GM21423 (cell line): ENCODE results near the gene SLC22A16.
"Not testable (repeated sequence)": the region's sequence is repeated elsewhere in the genome, so short reads cannot be mapped to it uniquely, and the experiment has no call there.

Experiments
- ATAC-seq: cut with Tn5 transposase; IDR thresholded peaks from one replicate; pipeline ENCODE4 v1.9.1; 2021; ENCODE audit warnings: mild to moderate bottlenecking, moderate library complexity; ENCODE audit not compliant: unreplicated experiment

The SLC22A16 gene

GRCh38 chr6:110491644-110492317, 15.4 kb upstream of the SLC22A16 start:
- ATAC-seq, result no peak

DNA sequence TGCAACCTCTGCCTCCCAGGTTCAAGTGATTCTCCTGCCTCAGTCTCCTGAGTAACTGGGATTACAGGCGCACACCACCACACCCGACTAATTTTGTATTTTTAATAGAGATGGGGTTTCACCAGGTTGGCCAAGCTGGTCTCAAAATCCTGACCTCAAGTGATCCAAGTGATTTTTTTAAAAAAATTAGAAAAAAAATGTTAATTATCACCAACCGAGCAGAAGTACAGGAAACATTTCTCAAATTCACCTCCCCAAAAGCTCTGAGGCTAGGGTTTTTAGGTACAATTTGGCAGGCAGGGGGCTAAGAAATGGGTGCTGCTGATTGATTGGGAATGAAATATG, 14.9 kb upstream of the SLC22A16 start:
- ATAC-seq, result no peak

DNA sequence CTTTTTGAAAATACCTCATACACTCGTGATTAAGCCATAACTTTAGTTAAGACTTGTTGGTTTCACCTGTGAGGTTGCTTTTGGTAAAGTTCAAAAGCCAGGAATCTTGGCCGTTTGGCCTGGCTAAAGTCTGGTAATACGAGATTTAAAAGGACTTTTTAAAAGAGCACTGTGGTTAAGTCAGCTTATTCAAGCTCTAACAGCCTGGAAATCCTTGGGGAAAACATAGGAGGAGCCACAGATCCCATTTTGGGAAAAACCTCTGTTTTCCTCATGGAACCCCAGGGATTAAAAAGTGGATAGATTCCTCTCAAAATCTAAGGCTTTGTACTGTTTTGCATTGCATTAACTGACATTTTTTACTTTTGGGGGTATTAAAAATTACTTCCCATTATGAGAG, 13.7 kb upstream of the SLC22A16 start:
- ATAC-seq, result no peak

- ATAC-seq, result no peak
Observed at GRCh38 chr6:110488606-110489190, 12.3 kb upstream of the SLC22A16 start.

DNA sequence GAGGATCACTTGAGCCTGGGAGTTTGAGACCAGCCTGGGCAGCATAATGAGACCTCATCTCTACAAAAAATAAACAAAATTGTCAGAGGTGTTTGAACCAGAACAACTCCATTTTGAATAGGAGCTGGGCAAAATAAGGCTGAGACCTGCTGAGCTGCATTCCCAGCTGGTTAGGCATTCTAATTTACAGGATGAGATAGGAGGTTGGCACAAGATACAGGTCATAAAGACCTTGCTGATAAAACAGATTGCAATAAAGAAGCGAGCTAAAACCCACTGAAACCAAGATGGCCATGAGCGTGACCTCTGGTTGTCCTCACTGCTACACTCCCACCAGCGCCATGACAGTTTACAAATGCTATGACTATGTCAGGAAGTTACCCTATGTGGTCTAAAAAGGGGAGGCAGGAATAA, 11.6 kb upstream of the SLC22A16 start:
- not testable (repeated sequence) for ATAC-seq

DNA sequence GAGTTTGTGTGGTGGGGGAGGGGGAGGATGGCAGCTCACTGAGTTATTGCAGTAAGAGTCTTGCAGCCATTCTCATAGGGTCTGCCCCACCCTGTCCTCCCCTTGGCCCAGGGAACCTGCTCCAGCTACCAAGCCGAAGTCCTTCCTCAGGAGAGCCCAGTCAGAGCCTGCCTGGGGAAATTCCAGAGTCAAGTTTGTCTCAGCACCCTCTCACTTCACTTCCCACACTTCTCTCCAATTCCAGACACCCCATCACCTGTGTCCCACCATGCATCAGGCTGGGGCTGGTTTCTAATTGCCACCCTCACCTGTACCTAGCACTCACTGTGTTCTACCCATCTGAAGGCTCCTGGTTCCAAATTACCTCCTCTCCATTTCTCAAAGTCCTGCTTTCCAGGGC, 10.3 kb upstream of the SLC22A16 start:
- ATAC-seq, result no peak

DNA sequence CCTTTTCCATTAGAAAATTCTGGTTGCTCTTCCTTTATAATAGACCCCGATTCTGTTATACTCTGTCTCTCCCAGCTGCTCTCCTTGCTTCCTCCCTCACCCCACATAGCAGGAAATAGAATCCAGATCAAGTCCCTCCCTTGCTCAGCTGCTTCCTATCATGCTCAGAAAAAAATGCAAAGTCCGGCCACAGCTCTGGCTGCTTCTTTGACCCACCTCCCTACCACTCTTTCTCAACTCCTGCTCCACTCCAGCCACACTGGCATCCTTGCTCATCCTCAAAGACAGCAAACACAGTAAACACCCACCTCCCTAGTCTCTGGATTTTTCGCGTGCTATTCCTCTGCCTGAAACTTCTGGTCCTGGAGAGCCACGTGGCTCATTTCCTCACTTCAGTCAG, 9.1 kb upstream of the SLC22A16 start:
- no peak for ATAC-seq

- no peak for ATAC-seq
Observed at GRCh38 chr6:110484321-110484720, 7.9 kb upstream of the SLC22A16 start.

DNA sequence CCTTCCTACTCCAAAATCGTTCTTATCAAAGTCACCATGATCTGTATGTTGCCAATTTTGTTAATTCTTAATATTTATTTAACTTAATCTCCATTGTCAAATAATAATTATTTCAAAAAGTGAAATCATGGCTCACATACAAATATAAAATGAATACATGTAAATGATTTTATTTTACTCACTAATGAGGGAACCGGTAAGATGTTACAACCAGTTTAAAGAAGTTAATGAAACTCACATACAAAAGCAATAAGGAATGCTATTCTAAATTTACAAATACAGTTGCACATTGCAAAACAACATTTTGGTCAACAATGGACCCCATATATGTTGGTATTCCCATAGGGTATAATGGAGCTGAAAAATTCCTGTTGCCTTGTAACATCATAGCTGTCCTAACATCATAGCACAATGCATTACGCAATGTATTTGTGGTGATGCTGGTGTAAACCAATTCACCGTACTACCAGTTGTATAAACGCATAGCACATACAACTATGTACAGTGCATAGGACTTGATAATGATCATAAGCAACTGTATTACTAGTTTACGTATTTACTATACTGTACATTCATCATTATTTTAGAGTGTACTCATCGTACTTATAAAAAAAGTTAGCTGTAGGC, 6.5 kb upstream of the SLC22A16 start:
- no peak for ATAC-seq

DNA sequence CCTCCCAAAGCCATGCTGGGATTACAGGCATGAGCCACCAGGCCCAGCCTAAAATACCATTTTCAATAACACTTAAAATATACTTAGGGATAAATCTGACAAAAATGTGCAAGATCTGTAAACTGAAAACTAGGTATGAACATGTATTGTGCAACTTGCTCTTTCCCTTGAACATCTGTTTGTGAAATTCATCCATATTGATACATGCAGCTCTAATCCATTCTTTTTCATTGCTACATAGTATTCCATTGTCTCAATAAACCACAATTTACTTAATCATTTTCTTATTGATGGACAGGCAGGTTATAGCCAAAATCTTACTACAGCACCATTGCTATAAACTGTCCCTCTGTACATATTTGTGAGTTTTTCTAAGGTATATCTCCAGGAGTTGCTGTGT, 4.7 kb upstream of the SLC22A16 start:
- no peak for ATAC-seq

- no peak for ATAC-seq
Observed at GRCh38 chr6:110475066-110475653, 1.3 kb downstream of the SLC22A16 start.

GRCh38 chr6:110474500-110474899, 1.9 kb downstream of the SLC22A16 start:
- ATAC-seq, result no peak

DNA sequence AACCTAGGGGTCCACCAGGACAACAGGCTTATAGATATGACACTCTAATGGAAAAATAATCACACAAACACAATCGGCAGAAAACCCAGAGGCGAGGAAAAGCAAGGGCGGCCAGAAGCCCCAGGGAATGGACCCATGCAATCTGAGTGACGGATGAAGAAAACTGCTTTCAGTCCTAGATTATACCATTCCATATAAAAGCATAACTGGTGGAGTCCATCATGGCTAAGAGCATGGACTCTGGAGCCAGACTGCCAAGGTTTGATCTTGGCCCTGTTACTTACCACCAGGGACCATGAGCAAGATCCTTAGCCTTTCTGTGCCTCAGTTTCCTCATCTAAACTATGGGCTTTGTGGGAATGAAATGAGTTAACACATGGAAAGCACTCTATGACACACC, 3.7 kb downstream of the SLC22A16 start:
- no peak for ATAC-seq

- no peak for ATAC-seq
Observed at GRCh38 chr6:110471726-110472365, 4.6 kb downstream of the SLC22A16 start.

- no peak for ATAC-seq
Observed at GRCh38 chr6:110468731-110469130, 7.7 kb downstream of the SLC22A16 start.

DNA sequence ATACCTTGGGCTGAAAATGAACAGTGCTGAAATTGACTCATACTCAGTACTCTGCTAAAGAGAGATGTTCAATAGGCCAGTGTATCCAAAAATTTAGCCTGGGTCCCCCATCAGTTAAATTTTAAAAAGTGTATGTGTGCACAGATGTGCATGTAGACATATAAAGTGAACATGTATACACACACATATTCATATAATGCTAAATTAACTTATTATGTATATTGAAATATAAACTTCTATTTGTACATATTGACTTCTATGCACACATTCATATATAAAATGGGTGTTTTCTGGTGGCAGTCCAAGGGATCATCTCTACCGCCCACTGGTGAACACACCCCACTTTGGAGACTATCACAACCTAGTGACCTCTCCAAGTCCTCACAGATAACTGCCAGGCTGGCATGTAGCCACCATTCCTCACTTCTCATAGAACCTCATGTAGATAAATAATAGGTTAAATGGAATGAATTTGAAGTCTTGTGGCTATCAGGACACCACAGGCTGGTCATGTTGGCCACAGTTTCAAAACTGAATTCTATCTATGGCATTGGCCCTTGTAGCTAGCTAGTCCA, 8.8 kb downstream of the SLC22A16 start:
- no peak for ATAC-seq

GRCh38 chr6:110462884-110463481, 13.4 kb downstream of the SLC22A16 start:
- ATAC-seq, result no peak

- ATAC-seq, result no peak
Observed at GRCh38 chr6:110461376-110461775, 15.0 kb downstream of the SLC22A16 start.

GRCh38 chr6:110459137-110459536, 17.3 kb downstream of the SLC22A16 start:
- ATAC-seq, result no peak

- ATAC-seq, result no peak
Observed at GRCh38 chr6:110458476-110458875, 17.9 kb downstream of the SLC22A16 start.
